NCI-H1417 treated with DMSO at 0.1 percent for 48 hours (cell line): ENCODE data around the gene SPEF2.
"Not testable (repeated sequence)": the region's sequence is repeated elsewhere in the genome, so short reads cannot be mapped to it uniquely, and the experiment has no call there.

ENCODE experiments used
- DNase-seq: peaks from one replicate; lab custom pipeline; 2025; lab: John Stamatoyannopoulos, UW

SPEF2 gene

DNA sequence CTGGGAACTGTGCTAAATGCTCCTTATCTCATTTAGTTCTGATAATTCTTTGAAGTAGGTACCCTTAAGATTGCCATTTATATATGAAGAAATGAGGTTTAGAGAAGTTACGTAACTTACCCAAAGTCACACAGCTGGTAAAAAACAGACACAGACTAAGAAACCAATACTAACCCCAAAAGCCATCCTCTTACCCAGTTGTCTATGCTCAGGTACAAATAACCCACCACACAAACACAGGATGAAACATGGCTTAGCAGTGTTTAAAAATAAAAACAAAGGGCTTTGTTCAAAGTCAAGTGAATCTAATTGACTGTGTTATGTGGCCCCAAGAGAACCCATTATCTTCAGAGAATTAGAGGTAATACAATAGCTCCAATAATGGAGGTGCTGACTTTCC is 202.0 kb downstream of the SPEF2 start:
- no peak for DNase-seq

DNA sequence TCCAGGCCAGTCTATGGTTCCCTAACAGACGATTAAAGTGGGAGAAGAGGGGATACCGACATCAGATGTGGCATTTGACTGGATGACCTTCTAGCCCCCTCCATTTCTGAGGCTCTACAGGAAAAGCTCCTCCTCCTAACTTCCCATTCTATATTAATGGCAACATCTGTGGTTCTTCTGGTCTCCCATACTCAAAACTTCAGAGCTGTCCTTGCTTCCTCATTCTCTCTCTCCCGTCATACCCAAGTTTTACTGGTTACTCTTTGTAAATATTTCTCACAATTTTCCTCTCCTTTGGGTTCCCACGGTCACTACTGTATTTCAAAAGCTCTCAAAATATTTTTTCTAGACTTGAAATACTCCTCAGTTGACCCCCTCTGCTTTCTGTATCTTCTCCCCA is 203.1 kb downstream of the SPEF2 start:
- DNase-seq: no peak

DNA sequence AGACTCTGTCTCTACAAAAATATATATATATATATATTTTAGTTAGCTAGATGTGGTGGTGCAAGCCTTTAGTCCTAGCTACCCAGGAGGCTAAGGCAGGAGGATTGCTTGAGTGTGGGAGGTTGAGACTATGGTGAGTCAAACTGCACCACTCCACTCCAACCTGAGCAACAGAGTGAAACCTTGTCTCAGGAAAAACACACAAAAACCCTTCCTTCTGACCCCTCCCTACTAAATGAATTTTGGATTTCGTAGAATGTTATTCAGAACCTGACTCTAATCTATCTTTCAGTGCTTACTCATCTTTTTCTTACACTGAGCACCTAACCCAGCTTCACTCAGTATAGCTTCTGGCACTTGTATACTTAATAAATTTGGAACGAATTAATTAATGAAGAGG is 203.8 kb downstream of the SPEF2 start:
- no peak for DNase-seq

- no peak for DNase-seq
Observed at GRCh38 chr5:35822511-35822910, 204.8 kb downstream of the SPEF2 start.

DNA sequence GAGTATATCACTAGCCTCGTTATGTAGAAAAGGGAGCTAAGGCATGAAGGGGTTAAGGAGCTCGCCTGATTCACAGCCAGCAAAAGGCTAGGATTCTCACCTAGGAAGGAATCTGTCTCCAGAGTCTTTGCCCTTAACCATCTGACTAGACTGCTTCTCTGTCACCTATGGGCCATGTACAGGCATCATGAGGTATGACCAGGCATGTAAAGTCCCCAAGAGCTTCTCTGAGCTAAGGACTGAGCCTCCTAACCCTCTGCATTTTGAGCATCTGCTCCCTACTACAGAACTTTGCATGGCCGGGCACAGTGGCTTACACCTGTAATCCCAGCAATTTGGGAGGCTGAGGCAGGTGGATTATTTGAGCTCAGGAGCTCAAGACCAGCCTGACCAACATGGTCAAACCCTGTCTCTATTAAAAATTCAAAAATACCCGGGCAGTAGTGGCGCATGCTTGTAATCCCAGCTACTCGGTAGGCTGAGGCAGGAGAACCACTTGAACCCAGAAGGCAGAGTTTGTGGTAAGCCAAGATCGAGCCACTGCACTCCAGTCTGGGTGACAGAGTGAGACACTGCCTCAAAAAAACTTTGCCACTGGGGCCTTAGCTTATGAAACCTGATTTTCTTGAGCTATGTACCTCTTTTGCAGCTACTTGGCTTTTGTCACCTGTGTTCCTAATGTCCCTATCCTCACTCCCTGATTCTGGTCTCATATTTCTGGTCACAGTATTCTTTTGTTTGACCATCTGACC is 205.9 kb downstream of the SPEF2 start:
- no peak for DNase-seq

DNA sequence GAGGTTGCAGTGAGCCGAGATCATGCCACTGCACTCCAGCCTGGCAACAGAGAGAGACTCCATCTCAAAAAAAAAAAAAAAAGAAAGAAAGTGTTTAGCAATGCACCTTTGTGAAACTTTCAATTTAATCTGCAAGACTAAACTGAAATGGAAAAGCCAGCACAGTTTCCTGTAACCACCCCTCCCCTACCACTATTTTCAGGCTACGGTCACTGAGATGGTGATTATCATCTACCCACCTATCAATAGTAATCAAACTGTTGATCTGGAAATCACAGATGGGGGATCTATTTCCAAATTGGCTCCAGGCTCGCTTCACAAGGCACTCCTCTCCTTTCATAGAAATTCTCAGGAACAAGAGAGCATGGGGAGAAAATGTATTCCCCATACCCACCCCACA is 208.4 kb downstream of the SPEF2 start:
- DNase-seq: no peak

- DNase-seq: no peak
Observed at GRCh38 chr5:35826554-35826953, 208.9 kb downstream of the SPEF2 start.

GRCh38 chr5:35828082-35828598 is 210.5 kb downstream of the SPEF2 start:
- no peak for DNase-seq

DNA sequence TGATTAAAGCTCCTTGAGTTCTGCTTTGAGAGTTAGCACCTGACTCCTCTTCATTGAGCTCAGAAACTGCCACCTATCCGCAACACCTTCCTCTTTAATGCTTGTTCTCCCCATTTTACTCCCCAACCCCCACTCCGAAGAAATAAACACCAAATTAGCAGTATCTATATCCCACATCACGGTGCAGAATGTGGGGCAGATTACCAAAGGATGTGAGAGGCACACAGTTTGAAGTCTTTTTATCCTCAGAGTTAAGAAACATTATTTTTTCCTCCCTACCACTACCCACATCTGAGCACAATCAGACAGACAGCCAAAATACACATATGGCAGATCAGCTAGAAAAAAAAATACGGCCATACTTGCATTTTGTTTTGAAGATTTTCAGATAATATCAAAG is 212.9 kb downstream of the SPEF2 start:
- DNase-seq: no peak

GRCh38 chr5:35832762-35833161 is 215.1 kb downstream of the SPEF2 start:
- no peak for DNase-seq

GRCh38 chr5:35833224-35833623 is 215.6 kb downstream of the SPEF2 start:
- DNase-seq: no peak

DNA sequence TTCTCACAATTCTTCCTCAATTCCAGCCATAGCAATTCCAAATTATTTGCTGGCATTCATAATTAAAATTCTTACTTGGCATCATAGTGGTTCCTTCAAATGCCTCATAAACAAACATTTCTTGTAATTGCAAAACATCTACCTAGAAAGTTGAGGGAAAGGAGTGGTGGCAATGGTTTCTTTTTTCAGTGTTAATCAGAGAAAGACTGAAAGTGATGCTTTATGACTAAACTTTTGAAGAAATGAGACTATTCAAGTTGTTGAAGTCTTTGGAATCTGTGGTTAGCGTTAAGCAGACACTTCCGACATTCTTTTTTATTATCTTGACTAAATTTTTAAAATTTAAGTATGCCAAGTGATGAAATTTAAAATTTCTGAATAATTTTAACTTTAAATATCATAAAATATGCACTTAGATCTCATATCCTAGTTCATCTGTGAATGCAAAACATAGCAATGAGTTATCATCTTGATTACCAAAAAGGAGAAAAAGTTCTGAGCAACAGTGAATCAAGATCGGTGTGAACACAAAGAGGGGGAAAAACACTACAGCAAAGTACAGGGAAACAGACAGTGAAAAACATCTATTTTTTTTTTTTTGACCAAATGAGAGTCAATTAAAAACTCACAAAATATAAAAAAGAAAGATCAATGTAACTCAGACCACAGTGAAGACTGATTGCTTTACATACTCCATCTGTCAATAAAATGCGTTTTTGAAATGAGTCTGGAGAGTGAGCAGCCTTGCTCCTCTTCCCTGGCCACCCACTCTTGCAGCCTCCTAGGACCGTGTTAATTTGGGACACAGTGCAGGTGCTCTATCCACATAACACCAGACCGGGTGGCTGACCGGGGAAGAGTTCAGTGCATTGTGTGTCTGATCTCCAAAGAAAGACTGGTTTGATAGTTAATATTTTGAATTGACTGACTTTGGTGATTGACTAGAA is 218.4 kb downstream of the SPEF2 start:
- no peak for DNase-seq

GRCh38 chr5:35838370-35839042 is 220.8 kb downstream of the SPEF2 start:
- no peak for DNase-seq

GRCh38 chr5:35842856-35843255 is 225.2 kb downstream of the SPEF2 start:
- DNase-seq: no peak

- not testable (repeated sequence) for DNase-seq
Observed at GRCh38 chr5:35845508-35845907, 227.8 kb downstream of the SPEF2 start.

DNA sequence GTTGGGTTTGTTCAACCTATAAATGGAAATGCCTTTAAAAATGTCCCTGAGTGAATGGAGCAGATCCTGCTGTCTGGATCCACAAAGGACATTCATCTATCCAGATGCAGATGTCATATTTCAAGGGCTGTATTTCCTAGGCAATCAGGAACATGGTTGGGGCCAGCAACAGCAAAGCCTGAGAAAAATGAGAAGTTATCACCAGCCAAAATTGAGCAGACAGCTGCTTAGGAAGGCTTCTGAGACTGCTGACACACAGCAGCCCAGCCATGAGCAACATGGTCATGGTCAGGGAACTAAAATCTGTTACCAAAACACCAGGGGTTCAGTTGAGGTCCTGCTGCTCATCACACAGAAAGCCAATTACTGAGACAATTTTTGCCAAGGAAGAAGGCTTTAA is 229.8 kb downstream of the SPEF2 start:
- no peak for DNase-seq

- DNase-seq: no peak
Observed at GRCh38 chr5:35847961-35848360, 230.3 kb downstream of the SPEF2 start.

DNA sequence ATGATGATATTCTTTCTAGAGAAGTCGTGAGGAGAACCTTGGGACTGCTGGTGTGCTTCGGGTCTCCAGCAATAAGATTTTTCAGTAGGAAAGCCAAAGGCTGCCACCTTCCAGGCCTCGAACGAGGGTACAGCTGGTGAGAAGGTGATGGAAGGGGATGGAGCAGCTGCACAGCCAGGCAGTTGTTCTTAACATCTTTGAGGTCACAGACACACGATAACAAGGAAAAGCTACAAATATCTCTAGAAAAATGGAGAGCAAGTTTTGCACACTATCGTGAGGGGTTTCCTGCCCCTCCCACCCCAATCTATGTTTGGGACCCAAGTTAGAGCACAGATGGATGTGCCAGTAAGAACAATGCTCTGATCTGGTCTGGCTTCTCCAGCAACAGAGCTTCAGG is 232.2 kb downstream of the SPEF2 start:
- DNase-seq: no peak

DNA sequence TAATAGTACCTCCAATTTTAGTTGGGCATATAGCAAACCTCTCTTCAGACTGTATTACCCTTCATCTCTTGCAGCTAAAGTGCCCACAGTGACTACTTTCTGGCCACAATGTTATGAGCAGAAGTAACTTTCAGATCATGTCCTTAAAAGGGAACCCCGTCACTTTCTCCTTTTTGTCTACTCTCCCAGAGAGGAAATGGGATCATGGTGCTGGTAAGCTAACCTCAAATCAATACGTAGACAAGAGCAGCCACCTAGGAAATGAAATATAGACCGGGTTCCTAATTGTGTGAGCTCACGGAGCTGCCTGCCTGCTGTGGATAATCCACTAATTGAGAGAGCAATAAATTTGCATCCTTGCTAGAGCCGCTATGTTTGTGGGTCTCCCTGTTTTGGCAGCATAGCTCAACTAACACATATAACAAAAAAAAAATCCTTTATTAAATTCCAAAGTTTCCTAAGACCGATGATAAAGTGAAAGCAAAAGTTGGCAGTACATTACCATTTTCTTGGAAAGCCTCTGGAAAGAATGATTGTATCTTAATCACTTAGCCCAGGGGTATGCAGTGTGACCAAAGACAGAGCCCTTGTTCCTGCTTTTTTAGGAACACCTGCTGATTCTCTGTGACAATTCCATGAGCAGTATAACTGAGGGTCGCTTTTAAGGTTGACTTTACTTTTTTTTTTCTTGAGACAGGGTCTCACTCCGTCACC is 233.5 kb downstream of the SPEF2 start:
- no peak for DNase-seq

GRCh38 chr5:35852084-35852734 is 234.5 kb downstream of the SPEF2 start:
- no peak for DNase-seq

DNA sequence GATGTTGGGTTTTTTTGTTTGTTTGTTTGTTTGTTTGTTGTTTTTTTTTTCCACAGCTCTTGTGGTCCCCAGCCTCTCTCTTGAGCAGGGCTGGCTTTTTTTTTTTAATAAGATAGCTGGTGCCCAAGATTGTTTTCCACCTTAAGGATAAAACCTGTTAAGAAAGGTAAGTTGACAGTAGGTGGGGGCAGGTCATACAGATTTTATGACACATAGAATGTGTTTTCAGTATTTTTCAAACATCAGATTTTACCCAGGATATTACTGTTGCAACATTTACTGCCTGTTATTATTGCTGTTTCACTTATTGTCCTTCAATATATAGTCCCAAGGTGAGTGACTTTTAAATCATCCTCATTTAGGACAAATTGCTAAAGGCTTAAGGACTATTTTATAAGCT is 235.1 kb downstream of the SPEF2 start:
- DNase-seq: no peak
